Fibroblast of lung (primary cell): Measurements from ENCODE around the gene TAOK3. TPM values are rescaled to one million over a fixed set of nuclear protein-coding genes. Genes with fewer than 3 reads are reported as not detected.

Experiments
- DNase-seq, 2 donors: peaks; one replicate each; pipeline versions ENCODE4 v3.0.0 to v3.0.0-alpha.2; 2010; ENCODE audit warnings: low read depth in 2 of 2
- H2AFZ ChIP-seq: 2 replicates; pipeline ENCODE4 v1.5.1; 2012; ENCODE audit warnings: low read length, control low read depth, inconsistent platforms
- H3K27ac ChIP-seq: 2 replicates; pipeline ENCODE4 v1.5.1; 2011; ENCODE audit warnings: low read length, control low read depth; ENCODE audit not compliant: insufficient read depth
- H3K27me3 ChIP-seq: 2 replicates; pipeline ENCODE4 v1.5.1; 2011; ENCODE audit warnings: mild to moderate bottlenecking, low read length; ENCODE audit not compliant: control insufficient read depth, insufficient read depth
- H3K36me3 ChIP-seq: 2 replicates; pipeline ENCODE4 v1.5.1; 2011; ENCODE audit warnings: low read length; ENCODE audit not compliant: control insufficient read depth, insufficient read depth
- H3K4me1 ChIP-seq: 2 replicates; pipeline ENCODE4 v1.5.1; 2011; ENCODE audit warnings: low read length; ENCODE audit not compliant: control insufficient read depth, insufficient read depth; ENCODE audit errors: extremely low read depth
- H3K4me2 ChIP-seq: 2 replicates; pipeline ENCODE4 v1.5.1; 2011; ENCODE audit warnings: low read length, control low read depth; ENCODE audit not compliant: insufficient read depth; ENCODE audit errors: extremely low read depth
- H3K4me3 ChIP-seq, 4 experiments: fragments of 200-600 bp in 1 of 4; sonication (generic) in 1 of 4; replicated peaks in 1 of 4; 2 replicates each; pipeline ENCODE4 v1.5.1; 2011 to 2016; ENCODE audit warnings: low read length in 4 of 4, low read depth in 3 of 4, mild to moderate bottlenecking in 3 of 4, control low read depth in 2 of 4, inconsistent platforms in 1 of 4, mixed read lengths in 1 of 4; ENCODE audit not compliant: insufficient read depth in 1 of 4; ENCODE audit errors: control extremely low read depth in 1 of 4
- H3K79me2 ChIP-seq: 2 replicates; pipeline ENCODE4 v1.5.1; 2012; ENCODE audit warnings: mild to moderate bottlenecking, low read length, inconsistent platforms; ENCODE audit not compliant: control insufficient read depth, insufficient read depth
- H3K9ac ChIP-seq: 2 replicates; pipeline ENCODE4 v1.5.1; 2011; ENCODE audit warnings: mild to moderate bottlenecking, low read length, control low read depth; ENCODE audit not compliant: insufficient read depth
- H3K9me3 ChIP-seq: 2 replicates; pipeline ENCODE4 v1.5.1; 2012; ENCODE audit warnings: low read depth, low read length; ENCODE audit not compliant: control insufficient read depth, insufficient read depth
- H4K20me1 ChIP-seq: 2 replicates; pipeline ENCODE4 v1.5.1; 2011; ENCODE audit warnings: low read length; ENCODE audit not compliant: control insufficient read depth, insufficient read depth; ENCODE audit errors: extremely low read depth
- EZH2 ChIP-seq: IDR thresholded peaks from 2 replicates; pipeline ENCODE4 v1.5.1; 2012; ENCODE audit warnings: low read length, control low read depth, mild to moderate bottlenecking; ENCODE audit errors: missing control alignments
- polyA plus RNA-seq, 2 donors: library from polyadenylated mRNA; depleted of rRNA in 1 of 2; stranded (reverse) in 1 of 2; unstranded in 1 of 2; fragments of >200 nt; gene quantifications; 2 replicates each; pipeline ENCODE4 v1.2.1, GENCODE V29; 2011 to 2012; ENCODE audit warnings: missing spikeins in 1 of 2
- total RNA-seq: library from RNA; depleted of rRNA; stranded (reverse); fragments of >200 nt; gene quantifications from 2 replicates; pipeline ENCODE4 v1.2.1, GENCODE V29; 2014
- TF ChIP-seq, protein P1 (sequence below), 2 donors: IDR thresholded peaks in 1 of 2; conservative IDR thresholded peaks in 1 of 2; 1 replicate in 1 of 2; 2 replicates in 1 of 2; pipeline ENCODE4 v1.5.1; 2011 to 2012; ENCODE audit warnings: low read length in 2 of 2, control low read depth in 1 of 2, inconsistent platforms in 1 of 2, low read depth in 1 of 2, mild to moderate bottlenecking in 1 of 2

The TAOK3 gene
- total and polyA plus RNA-seq, 2 donors (not counting 1 experiment from before 2014, with no cell fraction given): 64.7 to 97.4 TPM

- H3K4me1 ChIP-seq: peaks cover 4% of the 10 kb centered on the region
- DNase-seq: no peak
- H3K4me3 ChIP-seq: peak overlapping the region in 1 of 4 experiments; percentile 72
- no peaks in the 10 kb centered on the region for H3K27me3 ChIP-seq
- no peak overlapping the region for H2AFZ ChIP-seq
- H4K20me1 ChIP-seq: no peaks in the 10 kb centered on the region
- H3K79me2 ChIP-seq: peaks cover 61% of the 10 kb centered on the region
- peak overlapping the region; percentile 23 for H3K27ac ChIP-seq
- H3K9me3 ChIP-seq: no peaks in the 10 kb centered on the region
- no peak overlapping the region for H3K9ac ChIP-seq
- TF ChIP-seq, protein P1, sequence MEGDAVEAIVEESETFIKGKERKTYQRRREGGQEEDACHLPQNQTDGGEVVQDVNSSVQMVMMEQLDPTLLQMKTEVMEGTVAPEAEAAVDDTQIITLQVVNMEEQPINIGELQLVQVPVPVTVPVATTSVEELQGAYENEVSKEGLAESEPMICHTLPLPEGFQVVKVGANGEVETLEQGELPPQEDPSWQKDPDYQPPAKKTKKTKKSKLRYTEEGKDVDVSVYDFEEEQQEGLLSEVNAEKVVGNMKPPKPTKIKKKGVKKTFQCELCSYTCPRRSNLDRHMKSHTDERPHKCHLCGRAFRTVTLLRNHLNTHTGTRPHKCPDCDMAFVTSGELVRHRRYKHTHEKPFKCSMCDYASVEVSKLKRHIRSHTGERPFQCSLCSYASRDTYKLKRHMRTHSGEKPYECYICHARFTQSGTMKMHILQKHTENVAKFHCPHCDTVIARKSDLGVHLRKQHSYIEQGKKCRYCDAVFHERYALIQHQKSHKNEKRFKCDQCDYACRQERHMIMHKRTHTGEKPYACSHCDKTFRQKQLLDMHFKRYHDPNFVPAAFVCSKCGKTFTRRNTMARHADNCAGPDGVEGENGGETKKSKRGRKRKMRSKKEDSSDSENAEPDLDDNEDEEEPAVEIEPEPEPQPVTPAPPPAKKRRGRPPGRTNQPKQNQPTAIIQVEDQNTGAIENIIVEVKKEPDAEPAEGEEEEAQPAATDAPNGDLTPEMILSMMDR (conservative IDR thresholded peaks at IDR 0.05 in 1 of 2, IDR thresholded peaks at IDR 0.05 in 1 of 2; ENCODE audit: low read depth in 1 of 2, low read length in 2 of 2): no peak
- TF ChIP-seq EZH2: no peak
- H3K36me3 ChIP-seq: no peaks in the 10 kb centered on the region
- no peak overlapping the region for H3K4me2 ChIP-seq
Observed at GRCh38 chr12:118374126-118374725, 1.5 kb upstream of the TAOK3 start.

GRCh38 chr12:118373616-118374015 lies 909 bp upstream of the TAOK3 start:
- H2AFZ ChIP-seq: no peak overlapping the region
- peaks cover 63% of the 10 kb centered on the region for H3K79me2 ChIP-seq
- peak overlapping the region; percentile 75 for H3K4me2 ChIP-seq
- H4K20me1 ChIP-seq: no peaks in the 10 kb centered on the region
- DNase-seq: no peak
- H3K9me3 ChIP-seq: no peaks in the 10 kb centered on the region
- H3K4me3 ChIP-seq: peak overlapping the region; percentile 65 to 81 (median 72)
- no peak overlapping the region for H3K9ac ChIP-seq
- no peaks in the 10 kb centered on the region for H3K36me3 ChIP-seq
- H3K27ac ChIP-seq: no peak overlapping the region
- TF ChIP-seq, protein P1 (conservative IDR thresholded peaks at IDR 0.05 in 1 of 2, IDR thresholded peaks at IDR 0.05 in 1 of 2; ENCODE audit: low read depth in 1 of 2, low read length in 2 of 2): no peak
- no peak for TF ChIP-seq EZH2
- H3K27me3 ChIP-seq: no peaks in the 10 kb centered on the region
- H3K4me1 ChIP-seq: peaks cover 4% of the 10 kb centered on the region

- peak overlapping the region; percentile 83 for H3K4me2 ChIP-seq
- TF ChIP-seq, protein P1 (conservative IDR thresholded peaks at IDR 0.05 in 1 of 2, IDR thresholded peaks at IDR 0.05 in 1 of 2; ENCODE audit: low read depth in 1 of 2, low read length in 2 of 2): no peak
- no peak for TF ChIP-seq EZH2
- DNase-seq: peak in 1 of 2 donors; percentile 22
- peak overlapping the region; percentile 71 to 94 (median 89) for H3K4me3 ChIP-seq
- peak overlapping the region; percentile 84 for H3K9ac ChIP-seq
- no peaks in the 10 kb centered on the region for H3K9me3 ChIP-seq
- H3K4me1 ChIP-seq: peaks cover 4% of the 10 kb centered on the region
- H3K27ac ChIP-seq: peak overlapping the region; percentile 77
- H3K79me2 ChIP-seq: peaks cover 64% of the 10 kb centered on the region
- H3K27me3 ChIP-seq: no peaks in the 10 kb centered on the region
- no peak overlapping the region for H2AFZ ChIP-seq
- H3K36me3 ChIP-seq: no peaks in the 10 kb centered on the region
- H4K20me1 ChIP-seq: no peaks in the 10 kb centered on the region
Observed at GRCh38 chr12:118371321-118372282, 1.1 kb downstream of the TAOK3 start.
